NCI-H526 (cell line): ENCODE results near the gene RHBDD1.

Experiments used
- DNase-seq, 2 experiments: peaks; one replicate each; lab custom pipeline; 2025; lab: John Stamatoyannopoulos, UW

Gene RHBDD1

GRCh38 chr2:226916669-226917068 is 80.8 kb downstream of the RHBDD1 start:
- no peak for DNase-seq

- no peak for DNase-seq
These were observed 96.6 kb downstream of the RHBDD1 start for GRCh38 chr2:226932443-226932842.

- no peak for DNase-seq
These were observed 98.8 kb downstream of the RHBDD1 start for GRCh38 chr2:226934546-226935201.

- no peak for DNase-seq
These were observed 108.2 kb downstream of the RHBDD1 start for GRCh38 chr2:226943862-226944620.

GRCh38 chr2:226953206-226953605 is 117.4 kb downstream of the RHBDD1 start:
- no peak for DNase-seq

GRCh38 chr2:226953826-226954225 is 118.0 kb downstream of the RHBDD1 start:
- DNase-seq = no peak

GRCh38 chr2:226956659-226957058 is 120.8 kb downstream of the RHBDD1 start:
- no peak for DNase-seq

GRCh38 chr2:226959418-226959817 is 123.6 kb downstream of the RHBDD1 start:
- no peak for DNase-seq

GRCh38 chr2:226962176-226962773 is 126.4 kb downstream of the RHBDD1 start:
- DNase-seq = no peak

- no peak for DNase-seq
These were observed 127.7 kb downstream of the RHBDD1 start for GRCh38 chr2:226963528-226963927.

GRCh38 chr2:226965376-226965775 is 129.5 kb downstream of the RHBDD1 start:
- no peak for DNase-seq

- no peak for DNase-seq
These were observed 133.7 kb downstream of the RHBDD1 start for GRCh38 chr2:226969417-226970080.

GRCh38 chr2:226970362-226970761 is 134.5 kb downstream of the RHBDD1 start:
- DNase-seq = no peak

GRCh38 chr2:226971084-226971483 is 135.2 kb downstream of the RHBDD1 start:
- DNase-seq = no peak

GRCh38 chr2:226971770-226972169 is 135.9 kb downstream of the RHBDD1 start:
- DNase-seq = no peak

- no peak for DNase-seq
These were observed 138.0 kb downstream of the RHBDD1 start for GRCh38 chr2:226973816-226974215.

GRCh38 chr2:226977775-226978190 is 141.9 kb downstream of the RHBDD1 start:
- DNase-seq = no peak

GRCh38 chr2:226978300-226978699 is 142.4 kb downstream of the RHBDD1 start:
- no peak for DNase-seq

GRCh38 chr2:226979004-226979403 is 143.2 kb downstream of the RHBDD1 start:
- DNase-seq = no peak

- no peak for DNase-seq
These were observed 146.0 kb downstream of the RHBDD1 start for GRCh38 chr2:226981791-226982326.

GRCh38 chr2:226983895-226984749 is 148.3 kb downstream of the RHBDD1 start:
- no peak for DNase-seq
